HG03135 (cell line): ENCODE measurements around the gene OR2T11.
"Not testable (repeated sequence)": the region's sequence is repeated elsewhere in the genome, so short reads cannot be mapped to it uniquely, and the experiment has no call there.

Experiments used
- ATAC-seq: cut with Tn5 transposase; IDR thresholded peaks from one replicate; pipeline ENCODE4 v1.9.1; 2021; ENCODE audit warnings: mild to moderate bottlenecking, moderate library complexity; ENCODE audit not compliant: unreplicated experiment

The OR2T11 gene, protein sequence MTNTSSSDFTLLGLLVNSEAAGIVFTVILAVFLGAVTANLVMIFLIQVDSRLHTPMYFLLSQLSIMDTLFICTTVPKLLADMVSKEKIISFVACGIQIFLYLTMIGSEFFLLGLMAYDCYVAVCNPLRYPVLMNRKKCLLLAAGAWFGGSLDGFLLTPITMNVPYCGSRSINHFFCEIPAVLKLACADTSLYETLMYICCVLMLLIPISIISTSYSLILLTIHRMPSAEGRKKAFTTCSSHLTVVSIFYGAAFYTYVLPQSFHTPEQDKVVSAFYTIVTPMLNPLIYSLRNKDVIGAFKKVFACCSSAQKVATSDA

GRCh38 chr1:248634991-248635390, at the start of gene OR2T11:
Gene OR2T11 (minus strand): TSS chr1:248635091. CDS start chr1:248627128, 7,963 bp downstream.
- ATAC-seq = not testable (repeated sequence)

- ATAC-seq = no peak
Observed at GRCh38 chr1:248681651-248682050, 46.8 kb upstream of the OR2T11 start.

- ATAC-seq = no peak
Observed at GRCh38 chr1:248670003-248670402, 35.1 kb upstream of the OR2T11 start.

GRCh38 chr1:248663453-248664328, 28.8 kb upstream of the OR2T11 start:
- ATAC-seq = peak; percentile 98

- ATAC-seq = not testable (repeated sequence)
Observed at GRCh38 chr1:248656797-248657196, 21.9 kb upstream of the OR2T11 start.

DNA sequence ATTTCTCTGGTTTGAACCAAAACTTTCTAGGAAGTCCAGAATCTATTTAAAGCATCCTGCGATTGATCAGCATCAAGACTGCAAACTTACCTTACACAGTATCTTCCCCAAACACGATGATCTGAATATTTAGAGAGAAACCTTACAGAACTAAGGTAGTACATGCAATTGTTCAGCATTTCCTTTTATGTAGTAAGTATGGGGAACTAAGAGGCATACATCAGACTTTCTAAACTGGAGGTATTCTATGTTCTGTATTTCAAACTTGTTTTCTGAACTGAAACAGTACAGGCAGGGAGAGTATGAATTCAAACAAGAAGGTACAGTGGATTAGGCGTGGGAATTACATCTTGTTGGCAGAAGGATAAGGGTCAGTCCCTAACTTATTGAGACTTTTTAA, 20.5 kb upstream of the OR2T11 start, which contains the start of gene OR2T27:
TSS of gene OR2T27 (minus strand) at position 175 of the 400 bp plus-strand sequence. CDS start 4,644 bp downstream, outside the sequence.
- peak; percentile 47 for ATAC-seq

DNA sequence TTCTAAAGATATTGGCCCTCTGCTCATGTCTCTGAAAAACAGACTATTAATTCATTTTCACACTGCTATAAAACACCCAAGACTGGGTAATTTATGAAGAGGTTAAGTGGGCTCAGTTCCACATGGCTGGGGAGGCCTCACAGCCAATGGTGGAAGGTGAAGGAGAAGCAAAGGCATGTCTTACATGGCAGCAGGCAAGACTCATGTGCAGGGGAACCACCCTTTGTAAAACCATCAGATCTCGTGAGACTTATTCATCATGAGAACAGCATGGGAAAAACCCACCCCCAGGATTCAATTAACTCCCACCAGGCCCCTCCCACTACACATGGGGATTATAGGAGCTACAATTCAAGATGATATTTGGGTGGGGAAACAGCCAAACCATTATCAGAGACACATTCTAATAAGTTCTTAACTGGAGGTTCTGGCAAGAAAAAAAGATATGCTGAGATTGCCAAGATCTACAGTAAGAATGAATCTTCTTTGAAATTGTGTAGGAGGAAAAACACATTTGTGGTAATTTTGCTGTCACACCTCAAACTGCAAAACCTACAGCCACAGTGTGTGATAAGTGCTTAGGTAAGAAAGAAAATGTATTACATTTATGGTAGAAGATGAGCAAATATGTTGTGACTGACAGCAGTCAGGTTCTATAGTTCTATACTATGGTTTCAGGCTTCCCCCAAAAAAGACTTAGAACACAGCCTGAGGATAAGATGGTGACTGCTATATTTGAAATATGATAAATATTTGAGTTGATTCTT, 14.1 kb upstream of the OR2T11 start:
- not testable (repeated sequence) for ATAC-seq

DNA sequence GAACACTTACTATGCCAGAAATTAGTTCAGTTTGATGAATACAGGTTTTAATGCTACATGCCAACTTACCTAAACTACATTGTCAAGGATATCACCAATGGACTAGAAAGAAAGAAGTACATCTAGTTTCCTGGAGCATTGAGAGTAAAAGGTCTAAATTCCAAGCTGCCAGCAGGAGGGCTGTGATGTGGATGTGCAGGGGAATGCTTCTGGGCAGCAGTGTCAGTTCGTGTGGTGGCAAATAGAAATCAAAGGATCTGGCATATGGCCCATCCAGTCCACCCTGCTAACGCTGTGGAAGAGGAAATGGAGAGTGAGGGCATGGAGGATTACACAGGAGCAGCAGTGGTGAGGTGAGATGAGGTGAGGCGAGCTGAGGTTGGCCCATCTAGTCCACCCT, 10.3 kb upstream of the OR2T11 start, which contains the start of gene OR2T35:
TSS of gene OR2T35 (minus strand) at position 101 of the 400 bp plus-strand sequence. CDS start 6,020 bp downstream, outside the sequence.
- ATAC-seq = not testable (repeated sequence)

DNA sequence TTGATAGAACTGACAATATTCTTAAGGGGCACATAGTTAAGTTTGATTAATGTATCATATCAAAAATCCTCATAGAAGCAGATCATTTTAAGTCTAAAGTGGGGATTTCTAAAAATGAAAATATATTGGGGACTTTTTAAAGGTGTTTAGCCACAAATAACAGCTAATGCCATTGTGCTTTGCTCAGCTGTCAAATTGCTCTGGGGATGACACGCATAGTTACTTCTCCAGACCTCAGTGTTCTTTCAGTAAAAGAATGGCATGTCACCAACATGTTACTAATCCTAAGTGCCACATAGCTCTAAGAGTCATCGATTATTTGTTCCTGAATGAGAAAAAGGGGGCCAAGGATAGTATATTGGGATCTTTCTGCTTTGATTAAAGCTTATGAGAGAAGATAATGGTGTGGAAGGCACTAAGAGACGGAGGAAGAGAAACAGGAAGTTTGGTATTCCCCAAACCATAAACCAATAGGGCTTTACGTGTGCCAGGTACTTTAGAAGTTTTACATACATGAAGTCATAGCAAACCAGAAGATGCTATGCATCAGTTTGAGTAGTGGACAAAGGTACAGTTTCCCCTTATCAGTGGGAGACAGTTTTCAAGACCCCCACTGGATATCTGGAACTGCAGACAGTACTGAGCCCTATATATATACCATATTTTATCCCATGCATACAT, 8.2 kb upstream of the OR2T11 start:
- peak; percentile 62 for ATAC-seq

GRCh38 chr1:248641583-248641982, 6.7 kb upstream of the OR2T11 start:
- not testable (repeated sequence) for ATAC-seq

- ATAC-seq = peak; percentile 44
Observed at GRCh38 chr1:248640906-248641305, 6.0 kb upstream of the OR2T11 start.

GRCh38 chr1:248639652-248640051, 4.8 kb upstream of the OR2T11 start:
- not testable (repeated sequence) for ATAC-seq

DNA sequence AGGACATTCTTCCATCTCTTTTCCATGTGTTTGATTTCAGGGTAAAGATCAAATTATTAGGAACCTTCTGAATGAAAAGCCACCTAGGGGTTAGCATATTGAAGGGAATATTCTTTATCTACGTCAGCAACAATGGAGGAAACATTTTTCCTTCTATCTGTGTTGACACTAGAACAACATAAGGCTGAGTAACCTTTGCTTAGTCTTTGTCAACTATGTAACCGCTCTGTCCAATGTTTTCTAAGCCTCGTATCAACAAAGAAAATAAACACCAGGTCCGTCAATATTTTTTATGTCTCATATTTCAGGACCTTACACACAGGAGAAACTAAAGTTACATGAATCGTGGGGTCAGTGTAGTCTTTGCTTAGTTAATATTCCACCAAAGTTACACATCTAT, 1.7 kb upstream of the OR2T11 start:
- not testable (repeated sequence) for ATAC-seq

DNA sequence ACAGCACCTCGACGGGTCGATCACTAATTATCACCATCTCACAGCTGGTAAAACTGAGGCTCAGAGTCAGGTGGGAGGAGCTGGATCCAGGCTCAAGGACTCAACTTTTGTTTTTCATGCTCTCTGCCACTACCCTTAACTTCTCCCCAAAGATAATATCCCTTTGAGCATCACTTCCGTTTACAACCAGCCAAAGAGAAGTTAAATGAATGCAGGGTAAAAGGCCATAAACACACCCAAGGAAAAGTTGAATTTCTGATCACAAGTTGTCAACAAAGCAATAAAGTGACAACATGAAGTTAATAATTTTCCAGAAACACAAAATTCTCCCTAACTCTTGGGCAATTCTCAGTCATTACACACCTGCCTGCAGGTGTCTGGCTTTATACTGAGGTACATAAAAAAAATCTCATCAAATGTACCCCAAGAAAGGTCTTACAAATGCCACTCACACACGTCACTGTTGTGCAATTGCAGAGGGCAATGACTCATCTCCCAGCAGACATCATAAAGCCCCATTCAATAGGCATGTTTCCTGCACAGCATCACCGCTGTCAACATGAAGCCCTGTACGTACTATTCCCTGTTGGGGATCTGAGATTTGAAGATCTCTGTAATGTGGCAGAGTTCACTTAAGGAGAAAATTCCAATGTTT, 3.4 kb downstream of the OR2T11 start:
- ATAC-seq = no peak

DNA sequence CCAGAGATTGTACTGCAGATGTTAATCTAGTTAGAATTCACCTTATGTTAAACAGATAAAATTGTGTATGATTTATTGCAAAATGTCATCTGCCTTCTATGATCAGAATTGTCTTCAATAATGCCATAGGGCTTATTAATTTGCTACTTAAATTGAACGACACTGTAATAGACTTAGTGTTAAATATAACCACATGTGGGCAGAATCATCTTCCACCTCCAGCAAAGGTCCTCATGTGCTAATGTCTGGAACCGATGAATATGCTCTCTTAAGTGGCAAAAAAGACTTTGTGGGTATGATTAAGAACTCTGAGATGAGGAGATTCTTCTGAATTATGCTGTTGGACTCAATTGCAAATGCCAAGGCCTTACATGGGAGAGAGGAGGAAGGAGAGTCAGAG, 4.3 kb downstream of the OR2T11 start:
- no peak for ATAC-seq

DNA sequence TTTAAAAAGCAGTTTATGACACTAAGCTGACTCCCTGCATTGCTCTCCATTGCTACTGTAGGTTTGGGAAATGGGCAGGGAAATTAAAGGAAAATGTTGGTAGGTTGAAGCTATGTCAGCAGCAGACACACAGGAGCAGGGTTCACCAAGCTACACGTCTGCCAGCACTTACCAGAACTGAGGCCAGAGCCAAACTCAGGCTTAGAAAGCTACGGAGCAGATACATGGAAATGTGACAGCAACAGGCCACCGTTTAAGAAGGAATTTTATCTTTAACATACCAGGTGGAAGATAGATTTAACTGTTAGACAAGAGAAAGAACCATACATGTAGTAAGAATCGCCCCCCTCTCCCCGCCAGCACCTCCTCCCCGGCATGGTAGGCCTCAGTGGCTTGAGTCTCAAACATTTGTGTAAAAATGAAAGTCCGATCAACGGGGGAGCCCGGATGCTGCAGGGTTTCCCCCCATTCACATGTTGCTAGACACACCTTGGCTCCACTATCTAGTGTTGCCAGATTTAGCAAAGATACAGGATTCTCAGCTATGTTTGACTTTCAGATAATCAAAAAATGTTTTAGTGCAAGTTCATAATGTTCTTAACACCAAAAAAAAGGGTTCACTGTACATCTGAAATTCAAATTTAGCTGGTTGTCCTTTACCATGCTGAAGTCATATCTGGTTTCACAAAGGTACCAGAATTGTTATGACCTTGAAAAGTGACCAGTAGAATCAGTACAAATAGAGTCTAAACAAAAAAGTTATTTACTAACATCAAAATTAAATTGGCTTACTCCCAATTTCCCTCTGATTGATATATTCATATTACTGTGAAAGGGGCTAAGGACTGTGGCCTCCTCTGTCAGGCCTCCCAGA, 6.7 kb downstream of the OR2T11 start:
- ATAC-seq = no peak

DNA sequence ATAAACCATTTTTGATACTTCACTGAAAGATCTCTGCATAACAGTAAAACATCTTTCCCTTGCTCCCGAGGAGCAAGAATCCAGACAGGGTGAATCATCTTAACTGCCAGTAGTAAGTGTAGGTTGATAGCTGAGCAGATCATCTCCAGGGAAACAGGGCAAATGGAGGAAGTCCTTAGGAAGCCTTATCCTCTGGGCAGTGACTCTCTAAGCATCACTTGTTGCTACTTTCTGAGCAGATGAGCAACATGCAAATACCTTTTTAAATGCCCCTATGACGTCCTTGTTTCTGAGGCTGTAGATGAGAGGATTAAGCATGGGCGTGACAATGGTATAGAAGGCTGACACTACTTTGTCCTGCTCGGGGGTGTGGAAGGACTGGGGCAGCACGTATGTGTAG, 8.9 kb downstream of the OR2T11 start:
- no peak for ATAC-seq

- ATAC-seq = no peak
Observed at GRCh38 chr1:248625166-248625565, 9.7 kb downstream of the OR2T11 start.

- peak; percentile 93 for ATAC-seq
Observed at GRCh38 chr1:248622570-248623001, 12.3 kb downstream of the OR2T11 start.
